Measurements from ENCODE around the gene RCVRN.

GRCh38 chr17:9878786-9879525, 26.1 kb downstream of the RCVRN start:
- no peak for TF ChIP-seq MAFK (IDR thresholded peaks at IDR 0.05; ENCODE audit: low read depth, low read length)
- no peak for TF ChIP-seq POLR2A (IDR thresholded peaks at IDR 0.05; ENCODE audit: low read depth, low read length)
- TF ChIP-seq RFX5 (IDR thresholded peaks at IDR 0.05; ENCODE audit: low read depth, low read length), result no peak
- TF ChIP-seq CTCF (conservative IDR thresholded peaks at IDR 0.05; ENCODE audit: low read depth, low read length), result no peak
- no peak for TF ChIP-seq SMC3 (IDR thresholded peaks at IDR 0.05; ENCODE audit: low read depth, low read length)
- no peak for TF ChIP-seq FOS (IDR thresholded peaks at IDR 0.05; ENCODE audit: low read depth, low read length)
- no peak for TF ChIP-seq RAD21 (IDR thresholded peaks at IDR 0.05; ENCODE audit: low read length)
- no peak for TF ChIP-seq BHLHE40 (IDR thresholded peaks at IDR 0.05; ENCODE audit: low read depth, low read length)
- no peak for TF ChIP-seq RCOR1 (IDR thresholded peaks at IDR 0.05; ENCODE audit: insufficient replicate concordance, low read length)
- TF ChIP-seq CEBPB (IDR thresholded peaks at IDR 0.05; ENCODE audit: low read depth, low read length), result no peak

Data from IMR-90 (cell line).